ENCODE measurements around the gene NCOA3.

Gene NCOA3

GRCh38 chr20:47524015-47524784 lies 22.5 kb downstream of the NCOA3 start:
- Mint-ChIP-seq H3K27me3 (no peaks in the 10 kb centered on the region), H3K4me1 (ENCODE audit: low read depth in 2 of 2) (peaks cover 12 to 40% of the 10 kb centered on the region in 2 donors), H3K9me3 (peaks cover 3 to 8% of the 10 kb centered on the region in 2 donors)

GRCh38 chr20:47527004-47527800 lies 25.5 kb downstream of the NCOA3 start:
- ATAC-seq (replicated peaks) = no peak
- no peaks in the 10 kb centered on the region for H3K27me3 Mint-ChIP-seq

More at GRCh38 chr20:47524015-47524784, 22.5 kb downstream of the NCOA3 start:
- H3K36me3 Mint-ChIP-seq (ENCODE audit: insufficient read depth) = peaks cover 25% of the 10 kb centered on the region
- no peak overlapping the region for H3K4me3 Mint-ChIP-seq
- no peak for DNase-seq
- no peak for ATAC-seq (replicated peaks)
- peak overlapping the region in 1 of 2 donors; percentile 89 for H3K27ac Mint-ChIP-seq

DNA sequence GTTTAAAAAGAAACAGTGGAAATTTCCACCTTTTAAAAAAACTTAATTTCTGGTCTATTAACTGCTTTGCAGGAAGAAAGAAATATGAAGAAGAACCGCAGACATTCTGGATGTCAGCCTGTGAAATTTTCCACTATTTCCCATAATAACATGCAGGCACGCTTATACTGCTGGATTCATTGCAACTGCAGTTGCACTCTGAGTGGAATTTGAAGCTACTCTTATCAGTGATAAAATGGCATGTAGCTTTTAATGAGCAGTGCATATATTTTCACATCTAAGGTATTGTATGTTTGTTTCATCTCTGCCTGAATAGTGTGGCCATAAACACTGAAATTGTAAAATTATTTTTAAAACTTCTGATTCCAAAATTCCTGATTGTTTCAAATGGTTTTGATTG lies 28.2 kb downstream of the NCOA3 start:
- no peaks in the 10 kb centered on the region for H3K9me3 Mint-ChIP-seq
- H3K27me3 Mint-ChIP-seq = no peaks in the 10 kb centered on the region
- no peak overlapping the region for H3K27ac Mint-ChIP-seq
- no peak overlapping the region for H3K4me3 Mint-ChIP-seq
- DNase-seq (no peak), ATAC-seq (replicated peaks) (no peak)
- peaks cover 15% of the 10 kb centered on the region for H3K36me3 Mint-ChIP-seq (ENCODE audit: insufficient read depth)
- peaks cover 14 to 38% of the 10 kb centered on the region in 2 donors for H3K4me1 Mint-ChIP-seq (ENCODE audit: low read depth in 2 of 2)

More at GRCh38 chr20:47527004-47527800, 25.5 kb downstream of the NCOA3 start:
- no peaks in the 10 kb centered on the region for H3K9me3 Mint-ChIP-seq
- peak overlapping the region in 1 of 2 donors; percentile 41 for H3K27ac Mint-ChIP-seq
- DNase-seq = no peak
- no peak overlapping the region for H3K4me3 Mint-ChIP-seq
- peaks cover 13% of the 10 kb centered on the region for H3K36me3 Mint-ChIP-seq (ENCODE audit: insufficient read depth)
- H3K4me1 Mint-ChIP-seq (ENCODE audit: low read depth in 2 of 2) = peaks cover 9 to 37% of the 10 kb centered on the region in 2 donors

DNA sequence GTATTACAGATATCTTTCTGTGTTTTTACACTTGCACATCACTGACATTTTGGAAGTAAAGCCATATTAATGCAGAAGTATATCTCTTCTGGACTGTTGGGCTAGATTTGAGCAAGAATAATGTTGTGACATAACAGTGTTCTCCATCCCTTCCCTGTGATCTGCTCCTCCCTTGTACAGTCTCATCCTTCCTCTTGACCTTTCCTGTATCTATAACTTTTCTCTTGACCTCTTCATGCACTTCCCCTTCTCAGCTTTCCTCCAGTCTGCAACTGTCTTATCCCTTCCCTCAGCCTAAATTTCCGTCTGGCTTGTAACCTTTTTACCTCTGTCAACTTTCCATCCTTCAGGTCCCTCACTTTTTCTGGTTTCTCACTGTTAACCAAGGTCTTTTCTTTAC lies 29.8 kb downstream of the NCOA3 start:
- no peaks in the 10 kb centered on the region for H3K9me3 Mint-ChIP-seq
- H3K36me3 Mint-ChIP-seq (ENCODE audit: insufficient read depth) = peaks cover 15% of the 10 kb centered on the region
- H3K4me1 Mint-ChIP-seq (ENCODE audit: low read depth in 2 of 2) = peaks cover 23 to 47% of the 10 kb centered on the region in 2 donors
- no peak for ATAC-seq (replicated peaks)
- no peak overlapping the region for H3K4me3 Mint-ChIP-seq
- peak overlapping the region in 1 of 2 donors; percentile 4 for H3K27ac Mint-ChIP-seq
- no peaks in the 10 kb centered on the region for H3K27me3 Mint-ChIP-seq
- no peak for DNase-seq

DNA sequence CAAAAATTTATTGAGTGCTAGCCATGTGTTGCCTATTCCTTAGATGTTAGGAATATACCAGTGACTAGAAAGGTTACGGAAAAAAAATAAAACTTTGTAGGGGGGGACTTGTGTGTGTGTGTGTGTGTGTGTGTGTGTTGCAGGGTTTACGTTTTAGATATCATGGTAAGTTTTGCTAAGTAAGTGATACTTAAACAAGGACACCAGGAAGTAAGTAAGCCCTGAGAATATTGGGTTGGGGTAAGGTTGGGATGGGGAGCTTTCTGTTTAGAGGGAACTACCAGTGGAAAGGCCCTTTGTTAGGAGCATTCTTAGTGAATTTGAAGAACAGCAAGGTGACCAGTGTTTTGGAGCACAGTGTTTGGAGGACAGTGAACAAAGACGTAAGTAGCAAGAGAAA lies 30.3 kb downstream of the NCOA3 start:
- no peak overlapping the region for H3K27ac Mint-ChIP-seq
- H3K36me3 Mint-ChIP-seq (ENCODE audit: insufficient read depth) = peaks cover 17% of the 10 kb centered on the region
- ATAC-seq (replicated peaks) (no peak), DNase-seq (no peak)
- no peaks in the 10 kb centered on the region for H3K27me3 Mint-ChIP-seq
- no peak overlapping the region for H3K4me3 Mint-ChIP-seq
- no peaks in the 10 kb centered on the region for H3K9me3 Mint-ChIP-seq
- H3K4me1 Mint-ChIP-seq (ENCODE audit: low read depth in 2 of 2) = peaks cover 23 to 47% of the 10 kb centered on the region in 2 donors

- Mint-ChIP-seq H3K9me3 (no peaks in the 10 kb centered on the region), H3K36me3 (ENCODE audit: insufficient read depth) (peaks cover 18% of the 10 kb centered on the region), H3K4me1 (ENCODE audit: low read depth in 2 of 2) (peaks cover 25 to 37% of the 10 kb centered on the region in 2 donors), H3K27me3 (no peaks in the 10 kb centered on the region), H3K27ac (peak overlapping the region in 1 of 2 donors; percentile 84), H3K4me3 (peak overlapping the region in 1 of 2 donors; percentile 31)
- ATAC-seq (replicated peaks) (no peak), DNase-seq (no peak)
These were observed 31.9 kb downstream of the NCOA3 start for GRCh38 chr20:47533518-47534062.

DNA sequence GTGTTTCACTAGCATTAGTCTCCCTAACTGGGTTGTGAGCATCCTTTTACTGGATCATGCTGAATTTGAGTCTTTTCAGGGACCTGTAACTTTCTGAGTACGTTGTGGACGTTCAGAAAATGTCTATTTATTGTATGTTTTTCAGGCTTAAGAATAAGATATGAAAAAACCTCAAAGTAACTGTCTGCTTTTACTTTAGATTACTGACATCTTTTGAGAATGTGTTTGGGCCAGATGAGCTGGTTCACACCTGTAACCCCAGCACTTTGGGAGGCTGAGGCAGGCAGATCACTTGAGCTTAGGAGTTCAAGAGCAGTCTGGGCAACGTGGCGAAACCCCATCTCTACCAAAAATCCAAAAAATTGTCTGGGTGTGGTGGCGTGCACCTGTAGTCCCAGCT lies 32.7 kb downstream of the NCOA3 start:
- H3K36me3 Mint-ChIP-seq (ENCODE audit: insufficient read depth) = peaks cover 18% of the 10 kb centered on the region
- peaks cover 30 to 44% of the 10 kb centered on the region in 2 donors for H3K4me1 Mint-ChIP-seq (ENCODE audit: low read depth in 2 of 2)
- H3K4me3 Mint-ChIP-seq = no peak overlapping the region
- no peak for ATAC-seq (replicated peaks)
- peak overlapping the region in 1 of 2 donors; percentile 84 for H3K27ac Mint-ChIP-seq
- H3K27me3 Mint-ChIP-seq = no peaks in the 10 kb centered on the region
- no peak for DNase-seq
- H3K9me3 Mint-ChIP-seq = no peaks in the 10 kb centered on the region

- Mint-ChIP-seq H3K27ac (no peak overlapping the region), H3K4me3 (no peak overlapping the region), H3K9me3 (no peaks in the 10 kb centered on the region), H3K27me3 (no peaks in the 10 kb centered on the region), H3K4me1 (ENCODE audit: low read depth in 2 of 2) (peaks cover 35 to 49% of the 10 kb centered on the region in 2 donors), H3K36me3 (ENCODE audit: insufficient read depth) (peaks cover 17% of the 10 kb centered on the region)
- DNase-seq (no peak), ATAC-seq (replicated peaks) (no peak)
These were observed 33.4 kb downstream of the NCOA3 start for GRCh38 chr20:47535088-47535487.

GRCh38 chr20:47535994-47536393 lies 34.3 kb downstream of the NCOA3 start:
- H3K27ac Mint-ChIP-seq = no peak overlapping the region
- H3K4me1 Mint-ChIP-seq (ENCODE audit: low read depth in 2 of 2) = peaks cover 39 to 56% of the 10 kb centered on the region in 2 donors
- no peaks in the 10 kb centered on the region for H3K9me3 Mint-ChIP-seq
- DNase-seq = no peak
- H3K27me3 Mint-ChIP-seq = no peaks in the 10 kb centered on the region
- H3K4me3 Mint-ChIP-seq = no peak overlapping the region
- no peak for ATAC-seq (replicated peaks)
- H3K36me3 Mint-ChIP-seq (ENCODE audit: insufficient read depth) = peaks cover 16% of the 10 kb centered on the region

- Mint-ChIP-seq H3K4me1 (ENCODE audit: low read depth in 2 of 2) (peaks cover 44 to 67% of the 10 kb centered on the region in 2 donors), H3K27me3 (no peaks in the 10 kb centered on the region), H3K27ac (peak overlapping the region; percentile 20 to 82), H3K4me3 (no peak overlapping the region), H3K36me3 (ENCODE audit: insufficient read depth) (peaks cover 6% of the 10 kb centered on the region), H3K9me3 (no peaks in the 10 kb centered on the region)
- no peak for ATAC-seq (replicated peaks)
- DNase-seq = no peak
These were observed 39.0 kb downstream of the NCOA3 start for GRCh38 chr20:47540443-47541354.

DNA sequence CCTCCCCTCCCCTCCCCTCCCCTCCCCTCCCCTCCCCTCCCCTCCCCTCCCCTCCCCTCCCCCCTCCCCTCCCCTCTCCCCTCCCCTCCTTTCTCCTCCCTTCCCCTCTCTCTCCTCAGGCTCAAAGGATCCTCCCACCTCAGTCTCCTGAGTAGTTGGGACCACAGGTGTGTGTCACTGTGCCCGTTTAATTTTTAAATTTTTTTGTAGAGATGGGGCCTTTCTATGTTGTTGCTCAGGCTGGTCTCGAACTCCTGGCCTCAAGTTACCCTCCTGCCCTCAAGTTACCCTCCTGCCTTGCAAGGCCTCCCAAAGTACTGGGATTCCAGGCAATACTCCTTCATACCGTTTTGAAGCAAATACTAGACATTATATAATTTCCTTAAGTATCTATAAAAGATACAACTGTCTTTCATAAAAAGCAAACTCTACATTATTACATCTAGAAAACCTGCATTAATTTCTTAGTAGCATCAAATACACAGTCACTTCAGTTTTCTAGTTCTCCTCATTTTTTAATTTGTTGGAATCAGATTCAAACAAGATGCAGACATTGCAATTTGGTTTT lies 39.8 kb downstream of the NCOA3 start:
- no peaks in the 10 kb centered on the region for H3K9me3 Mint-ChIP-seq
- H3K27me3 Mint-ChIP-seq = no peaks in the 10 kb centered on the region
- DNase-seq (no peak), ATAC-seq (replicated peaks) (no peak)
- peak overlapping the region in 1 of 2 donors; percentile 47 for H3K4me3 Mint-ChIP-seq
- H3K27ac Mint-ChIP-seq = peak overlapping the region in 1 of 2 donors; percentile 82
- H3K36me3 Mint-ChIP-seq (ENCODE audit: insufficient read depth) = peaks cover 6% of the 10 kb centered on the region
- H3K4me1 Mint-ChIP-seq (ENCODE audit: low read depth in 2 of 2) = peaks cover 45 to 68% of the 10 kb centered on the region in 2 donors

GRCh38 chr20:47543006-47543431 lies 41.3 kb downstream of the NCOA3 start:
- peaks cover 48 to 71% of the 10 kb centered on the region in 2 donors for H3K4me1 Mint-ChIP-seq (ENCODE audit: low read depth in 2 of 2)
- peak; percentile 57 for ATAC-seq (replicated peaks)
- H3K27me3 Mint-ChIP-seq = no peaks in the 10 kb centered on the region
- no peak overlapping the region for H3K4me3 Mint-ChIP-seq
- H3K9me3 Mint-ChIP-seq = no peaks in the 10 kb centered on the region
- H3K27ac Mint-ChIP-seq = peak overlapping the region; percentile 50 to 82
- DNase-seq = no peak
- H3K36me3 Mint-ChIP-seq (ENCODE audit: insufficient read depth) = peaks cover 2% of the 10 kb centered on the region
